ENCODE results near the gene SLC18B1. TPM values are rescaled to one million over a fixed set of nuclear protein-coding genes. Genes with fewer than 3 reads are reported as not detected.

The SLC18B1 gene
- total and polyA plus RNA-seq, 2 of the 13 experiments (the other 11 are each of a cell fraction or from before 2014, with no cell fraction given): 11.4 to 13.8 TPM

DNA sequence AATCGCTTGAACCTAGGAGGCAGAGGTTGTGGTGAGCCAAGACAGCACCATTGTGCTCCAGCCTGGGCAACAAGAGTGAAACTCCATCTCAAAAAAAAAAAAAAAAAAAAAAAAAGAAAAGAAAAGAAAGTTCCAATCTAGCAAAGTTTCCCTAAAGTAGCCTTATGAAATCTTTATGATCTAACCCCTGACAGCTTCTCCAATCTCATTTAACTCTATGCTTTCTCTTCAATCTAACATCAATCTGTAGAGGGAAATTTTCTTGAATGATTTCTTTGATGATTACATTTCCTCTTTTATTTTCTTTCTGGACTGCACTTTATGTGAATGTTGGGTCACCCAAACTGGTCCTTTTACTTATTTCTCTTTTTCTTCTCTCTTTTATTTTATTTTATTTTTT, 2.2 kb upstream of the SLC18B1 start:
- no peak for FAIRE-seq
- no peak for DNase-seq (ENCODE audit: low spot score)
- Histone ChIP-seq H3K79me2 (ENCODE audit: insufficient read depth, low read length) (no peaks in the 10 kb centered on the region), H3K36me3 (replicated peaks in 1 of 2; ENCODE audit: control insufficient read depth in 1 of 2, insufficient read depth in 2 of 2, low read length in 2 of 2) (no peaks in the 10 kb centered on the region), H3K9ac (ENCODE audit: insufficient read depth, low read depth, low read length) (no peak overlapping the region), H4K20me1 (ENCODE audit: insufficient read depth, low read length) (no peaks in the 10 kb centered on the region), H3K4me3 (replicated peaks in 1 of 3; ENCODE audit: insufficient read depth in 1 of 3, low read depth in 2 of 3, low read length in 3 of 3) (no peak overlapping the region), H3K4me2 (ENCODE audit: low read depth, low read length) (no peak overlapping the region), H3K27me3 (ENCODE audit: control insufficient read depth in 1 of 2, insufficient read depth in 2 of 2, low read length in 2 of 2) (no peaks in the 10 kb centered on the region), H3K4me1 (ENCODE audit: insufficient read depth, low read length) (0 out of 2 replicates have a peak, but pooled peaks cover 4% of the 10 kb centered on the region), H3K27ac (ENCODE audit: extremely low read length, insufficient read depth, low read length) (no peak overlapping the region), H3K9me3 (ENCODE audit: low read length) (no peaks in the 10 kb centered on the region), H2AFZ (ENCODE audit: low read length) (no peak overlapping the region)
- no peak for TF ChIP-seq ZNF30 (CRISPR knock-in tag; IDR thresholded peaks at IDR 0.05)
- 90% methylated on average over 1 of the region's 1 CpG for WGBS (ENCODE audit: low lambda C conversion rate)
- ChIA-PET CTCF (ENCODE audit: low intra/inter-chr PET ratio, low total read pairs) (no interaction called here), POLR2A (interaction anchor here (5.1 kb wide), 1 partner anchor 12 kb away, joined by 96 read pairs; the partner anchor contains the start of gene RPS12)
- in situ Hi-C loops (cut with HindIII; ENCODE audit: extremely low pct_ligation_motif_present, low pct_unique_long_range_greater_than_20kb): no loop called here
- BruUV-seq (replicated peaks): no TSS peak
- intact Hi-C loops (cut with micrococcal nuclease; ENCODE audit: unreplicated experiment): no loop called here
- ATAC-seq: no peak

DNA sequence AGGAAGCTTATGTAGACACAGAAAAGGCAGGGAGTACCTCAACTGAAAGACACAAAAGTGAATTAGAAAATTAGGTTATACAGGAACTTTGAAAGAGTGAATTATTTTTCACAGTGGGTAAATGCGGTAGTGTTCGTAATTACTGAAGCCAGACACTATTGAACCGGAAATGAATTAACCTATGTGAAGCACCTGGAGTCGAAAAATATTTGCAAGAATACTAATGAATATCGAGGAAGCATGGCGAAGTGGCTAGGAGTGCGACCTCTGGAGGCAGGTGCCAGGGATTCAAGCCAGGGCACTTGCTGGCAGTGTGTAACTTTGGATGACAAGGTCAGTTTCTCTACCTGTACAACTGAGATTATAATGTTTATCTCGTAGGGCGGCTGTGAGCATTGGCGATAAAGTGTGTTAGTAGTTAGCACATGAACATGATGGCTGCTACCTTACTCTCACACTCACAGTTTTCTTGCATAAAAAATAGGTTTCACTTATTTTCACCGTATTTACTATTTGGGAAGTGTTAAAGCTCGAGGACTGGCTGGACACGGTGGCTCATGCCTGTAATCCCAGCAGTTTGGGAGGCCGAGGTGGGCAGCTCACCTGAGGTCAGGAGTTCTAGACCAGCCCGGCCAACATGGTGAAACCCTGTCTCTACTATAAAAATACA, 567 bp upstream of the SLC18B1 start:
- POLR2A ChIA-PET: interaction anchor here (1.5 to 5.1 kb wide), 5 partner anchors 10 to 286 kb away, joined by 6 to 96 read pairs (median 9); partner anchors contain the start of genes RPS12 and STX7
- peak overlapping the region; percentile 83 for H2AFZ ChIP-seq (ENCODE audit: low read length)
- peak; percentile 95 for FAIRE-seq
- peak overlapping the region; percentile 74 for H3K9ac ChIP-seq (ENCODE audit: insufficient read depth, low read depth, low read length)
- no peaks in the 10 kb centered on the region for H4K20me1 ChIP-seq (ENCODE audit: insufficient read depth, low read length)
- peak; percentile 83 for DNase-seq (ENCODE audit: low spot score)
- peak overlapping the region; percentile 45 for H3K27ac ChIP-seq (ENCODE audit: extremely low read length, insufficient read depth, low read length)
- ATAC-seq: no peak
- H3K36me3 ChIP-seq (replicated peaks in 1 of 2; ENCODE audit: control insufficient read depth in 1 of 2, insufficient read depth in 2 of 2, low read length in 2 of 2): no peaks in the 10 kb centered on the region
- CTCF ChIA-PET (ENCODE audit: low intra/inter-chr PET ratio, low total read pairs): interaction anchor here (1.7 to 2.4 kb wide), 2 partner anchors 129 to 269 kb away, joined by 10 to 11 read pairs; no protein-coding TSS in a partner anchor
- no peaks in the 10 kb centered on the region for H3K27me3 ChIP-seq (ENCODE audit: control insufficient read depth in 1 of 2, insufficient read depth in 2 of 2, low read length in 2 of 2)
- H3K9me3 ChIP-seq (ENCODE audit: low read length): no peaks in the 10 kb centered on the region
- peak overlapping the region in 2 of 3 experiments; percentile 84 to 89; a peak in 4 of 6 replicates for H3K4me3 ChIP-seq (replicated peaks in 1 of 3; ENCODE audit: insufficient read depth in 1 of 3, low read depth in 2 of 3, low read length in 3 of 3)
- BruUV-seq (replicated peaks): TSS peak; percentile 70
- H3K79me2 ChIP-seq (ENCODE audit: insufficient read depth, low read length): no peaks in the 10 kb centered on the region
- 2% methylated on average over 15 of the region's 15 CpGs for WGBS (ENCODE audit: low lambda C conversion rate)
- H3K4me2 ChIP-seq (ENCODE audit: low read depth, low read length): no peak overlapping the region
- 0 out of 2 replicates have a peak, but pooled peaks cover 4% of the 10 kb centered on the region for H3K4me1 ChIP-seq (ENCODE audit: insufficient read depth, low read length)
- in situ Hi-C loops (cut with HindIII; ENCODE audit: extremely low pct_ligation_motif_present, low pct_unique_long_range_greater_than_20kb): no loop called here
- intact Hi-C loops (cut with micrococcal nuclease; ENCODE audit: unreplicated experiment): loop anchor here (1.0 to 10.0 kb wide), 3 partner anchors 14 to 264 kb away; partner anchors contain the start of gene TAAR9
- TF ChIP-seq ZNF44 (CRISPR knock-in tag; IDR thresholded peaks at IDR 0.05) (no peak), REL (CRISPR knock-in tag; conservative IDR thresholded peaks at IDR 0.05) (no peak), RNF2 (conservative IDR thresholded peaks at IDR 0.05; ENCODE audit: low read depth) (peak; percentile 40), RXRB (CRISPR knock-in tag; IDR thresholded peaks at IDR 0.05; ENCODE audit: borderline replicate concordance) (peak; percentile 71; the same call in 1 of the 2 replicates), GATAD2A (CRISPR knock-in tag; IDR thresholded peaks at IDR 0.05) (peak; percentile 79), MYC (CRISPR knock-in tag; IDR thresholded peaks at IDR 0.05; ENCODE audit: borderline replicate concordance) (peak; percentile 77; the same call in 1 of the 2 replicates), ZNF234 (CRISPR knock-in tag; conservative IDR thresholded peaks at IDR 0.05) (no peak), KDM4B (CRISPR knock-in tag; IDR thresholded peaks at IDR 0.05) (peak; percentile 74; the same call in 1 of the 2 replicates), CEBPG (CRISPR knock-in tag; IDR thresholded peaks at IDR 0.05) (peak; percentile 40; the same call in 1 of the 2 replicates), ASH2L (IDR thresholded peaks at IDR 0.05; ENCODE audit: insufficient read length, low read depth, low read length) (peak; percentile 62), FOXA1 (IDR thresholded peaks at IDR 0.05) (no peak), FOXA1 (CRISPR knock-in tag; IDR thresholded peaks at IDR 0.05) (peak; percentile 42; the same call in 1 of the 2 replicates)
- TF ChIP-seq, protein P1, sequence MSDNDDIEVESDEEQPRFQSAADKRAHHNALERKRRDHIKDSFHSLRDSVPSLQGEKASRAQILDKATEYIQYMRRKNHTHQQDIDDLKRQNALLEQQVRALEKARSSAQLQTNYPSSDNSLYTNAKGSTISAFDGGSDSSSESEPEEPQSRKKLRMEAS (IDR thresholded peaks at IDR 0.05): peak; percentile 78
- TF ChIP-seq, protein P2, sequence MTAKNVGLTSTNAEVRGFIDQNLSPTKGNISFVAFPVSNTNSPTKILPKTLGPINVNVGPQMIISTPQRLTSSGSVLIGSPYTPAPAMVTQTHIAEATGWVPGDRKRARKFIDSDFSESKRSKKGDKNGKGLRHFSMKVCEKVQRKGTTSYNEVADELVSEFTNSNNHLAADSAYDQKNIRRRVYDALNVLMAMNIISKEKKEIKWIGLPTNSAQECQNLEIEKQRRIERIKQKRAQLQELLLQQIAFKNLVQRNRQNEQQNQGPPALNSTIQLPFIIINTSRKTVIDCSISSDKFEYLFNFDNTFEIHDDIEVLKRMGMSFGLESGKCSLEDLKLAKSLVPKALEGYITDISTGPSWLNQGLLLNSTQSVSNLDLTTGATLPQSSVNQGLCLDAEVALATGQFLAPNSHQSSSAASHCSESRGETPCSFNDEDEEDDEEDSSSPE (CRISPR knock-in tag; IDR thresholded peaks at IDR 0.05): 0 out of 2 replicates have a peak, but pooled peaks have one; percentile 28
- TF ChIP-seq, protein P3, sequence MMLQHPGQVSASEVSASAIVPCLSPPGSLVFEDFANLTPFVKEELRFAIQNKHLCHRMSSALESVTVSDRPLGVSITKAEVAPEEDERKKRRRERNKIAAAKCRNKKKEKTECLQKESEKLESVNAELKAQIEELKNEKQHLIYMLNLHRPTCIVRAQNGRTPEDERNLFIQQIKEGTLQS (CRISPR knock-in tag; IDR thresholded peaks at IDR 0.05): no peak
- TF ChIP-seq, protein P4, sequence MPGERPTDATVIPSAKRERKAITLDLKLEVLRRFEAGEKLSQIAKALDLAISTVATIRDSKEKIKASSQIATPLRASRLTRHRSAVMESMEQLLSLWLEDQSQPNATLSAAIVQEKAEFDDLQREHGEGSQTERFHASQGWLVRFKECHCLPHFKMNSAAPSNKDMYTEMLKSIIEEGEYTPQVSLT (CRISPR knock-in tag; IDR thresholded peaks at IDR 0.05; ENCODE audit: borderline replicate concordance, low read depth): no peak

All from HepG2 (cell line).